Left cardiac atrium (tissue), 4 donors: ENCODE measurements around the gene GRK6. TPM values are rescaled to one million over a fixed set of nuclear protein-coding genes. Genes with fewer than 3 reads are reported as not detected.

ENCODE experiments used
- ATAC-seq, 2 donors: fragments of 200-7000 bp; cut with Tn5 transposase; one replicate each; pipeline ENCODE4 v1.9.1; 2020; ENCODE audit warnings: mild to moderate bottlenecking in 2 of 2, moderate library complexity in 2 of 2
- DNase-seq: peaks from one replicate; pipeline ENCODE4 v3.0.0-alpha.2; 2020
- intact Hi-C, 2 donors: fragments of 100-400 bp; cut with DNase I; formaldehyde crosslinking; loops; one replicate each; pipeline versions ENCODE4 v1.14.1 to v1.15.1; 2022 to 2023
- total RNA-seq, 2 donors: library from RNA; stranded (reverse); fragmentation: NEBNext Ultra II Directional; extraction: Animal tissue kit (Norgen Biotek cat#: 25700); gene quantifications; one replicate each; pipeline ENCODE4 v1.2.1, GENCODE V29; 2021
- donor health status: DM: no; HTN: yes; CAD: no.
- donor health status: DM: no; HTN: yes; CAD: no; lungs with severe emphysema.
- donor health status: DM: yes; HTN: yes; CAD: no.
- donor health status: Dilated cardiomyopathy.

Gene GRK6
- total RNA-seq, 2 donors from 2014 or later: 14.6 to 20.1 TPM

DNA sequence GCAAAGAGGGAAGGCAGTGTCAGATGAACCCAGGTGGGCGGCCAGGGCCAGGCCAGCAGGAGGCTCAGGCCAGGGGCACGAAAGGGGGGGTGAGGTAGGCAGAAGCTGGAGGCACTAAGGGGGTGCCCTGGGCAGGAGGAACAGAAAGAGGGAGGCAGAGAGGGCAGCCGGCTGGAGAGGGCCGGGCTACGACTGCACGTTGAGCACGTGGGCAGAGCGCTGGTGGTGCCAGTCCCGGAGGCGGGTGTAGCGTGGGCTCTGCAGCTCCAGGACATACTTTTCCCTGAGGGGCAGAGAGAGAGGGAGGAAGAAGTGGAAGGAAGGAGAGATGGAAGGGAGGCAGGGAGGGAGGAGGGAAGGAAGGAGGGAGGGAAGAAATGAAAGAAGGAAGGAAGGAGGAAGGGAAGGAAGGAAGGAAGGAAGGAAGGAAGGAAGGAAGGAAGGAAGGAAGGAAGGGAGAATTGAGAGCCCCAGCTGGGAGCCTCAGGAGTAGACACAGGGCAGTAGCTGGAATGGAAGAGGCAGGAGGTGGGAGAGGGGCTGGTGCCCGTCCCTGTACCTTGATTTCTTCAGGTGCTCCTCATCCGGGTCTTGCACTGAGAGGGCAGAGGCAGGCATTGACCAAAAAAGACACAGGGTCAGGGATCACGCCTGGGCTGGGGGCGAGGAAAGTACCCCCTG lies 64.0 kb downstream of the GRK6 start:
- no peak for DNase-seq
- intact Hi-C loops: no loop called here
- ATAC-seq: no peak

DNA sequence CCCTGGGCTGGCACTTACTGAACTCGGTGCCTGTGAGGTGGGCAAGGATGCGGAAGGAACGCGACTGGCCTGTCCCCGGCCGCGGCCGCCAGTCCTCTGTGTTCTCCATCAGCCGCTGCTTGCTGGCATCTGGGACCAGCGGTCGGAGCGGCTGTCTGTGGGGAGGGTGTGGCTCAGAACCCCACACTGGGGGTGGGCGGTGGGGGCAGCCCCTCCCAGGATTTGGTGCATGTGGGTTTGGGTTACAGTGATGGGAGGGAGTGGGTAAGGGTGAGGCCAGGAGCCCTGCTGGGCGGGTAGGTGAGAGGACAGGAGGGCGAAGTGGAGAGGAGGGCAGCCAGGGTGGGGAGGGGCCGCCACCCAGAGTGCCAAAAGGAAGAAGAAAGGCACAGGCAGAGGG lies 64.5 kb downstream of the GRK6 start:
- ATAC-seq (no peak), DNase-seq (no peak)
- intact Hi-C loops: no loop called here

DNA sequence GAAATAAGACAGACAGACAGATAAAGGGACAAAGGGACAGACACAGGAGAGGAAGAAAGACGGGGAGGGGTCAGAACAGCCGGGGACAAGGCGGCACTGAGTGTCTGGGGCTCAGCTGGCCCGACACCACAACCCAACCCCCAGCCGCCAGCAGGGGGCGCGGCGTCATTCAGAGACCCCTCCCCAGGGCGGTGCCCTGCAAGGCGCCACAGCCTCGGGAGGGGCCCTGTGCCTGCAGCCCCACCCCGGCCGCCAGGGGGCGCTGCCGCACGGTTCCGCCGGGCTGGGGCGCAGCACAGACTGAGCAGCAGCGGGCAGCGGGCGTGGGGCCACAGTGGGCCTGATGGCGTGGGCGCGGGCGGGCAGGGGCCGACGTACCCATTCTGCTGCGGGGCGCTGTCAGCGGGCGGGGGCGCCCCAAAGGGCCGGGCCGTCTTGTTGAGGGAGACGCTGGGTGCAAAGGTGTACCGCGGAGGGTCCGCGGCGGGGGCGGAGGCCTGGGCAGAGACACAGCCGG lies 65.0 kb downstream of the GRK6 start:
- no peak for DNase-seq
- intact Hi-C loops: no loop called here
- no peak for ATAC-seq

DNA sequence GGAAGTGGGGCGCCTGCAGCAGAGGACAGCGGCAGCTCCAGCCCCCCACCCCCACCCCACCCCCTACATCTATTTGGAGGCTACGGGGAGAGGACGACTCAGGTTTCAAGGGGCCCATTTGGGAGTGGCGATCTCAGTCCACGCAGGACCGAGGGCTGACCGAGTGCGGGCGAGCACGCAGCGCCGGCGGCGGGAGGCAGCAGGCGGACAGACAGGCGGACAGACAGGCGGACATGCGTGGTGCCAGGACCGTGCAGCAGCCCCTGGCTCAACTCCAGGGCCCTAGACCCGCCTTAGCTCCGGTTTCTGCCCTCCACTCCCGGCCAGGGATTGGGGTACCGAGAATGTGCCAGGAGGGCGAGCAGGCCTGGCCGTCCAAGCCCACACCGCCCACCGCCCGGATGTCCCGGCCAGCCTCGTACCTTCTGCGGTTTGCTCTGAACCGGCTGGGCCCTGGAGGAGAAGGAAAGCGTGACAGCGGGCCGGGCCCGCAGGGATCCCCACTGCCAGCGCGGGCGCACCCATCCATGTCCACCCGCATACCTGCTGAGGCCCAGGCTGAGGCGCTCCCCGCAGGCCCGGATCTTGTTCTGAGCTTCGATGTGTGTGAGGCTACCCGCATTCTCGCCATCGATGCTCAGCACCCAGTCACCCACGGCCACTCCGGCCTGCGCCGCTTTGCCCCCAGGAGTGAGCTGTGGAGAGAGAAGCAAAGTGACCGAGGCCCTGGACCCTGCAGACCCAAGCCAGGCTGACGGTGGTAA lies 65.7 kb downstream of the GRK6 start:
- intact Hi-C loops: no loop called here
- no peak for DNase-seq
- ATAC-seq: no peak

Other genes with a start within 250 kb of the GRK6 start
- gene RAB24, start 123.0 kb upstream of the GRK6 start, total RNA-seq: 10 to 100 TPM; 18.8 to 20.1 TPM
- gene PRELID1, start 122.9 kb upstream of the GRK6 start, total RNA-seq: 10 to 100 TPM; 52.6 to 64.0 TPM
- 1 to 10 TPM; 2.8 to 3.4 TPM for gene MXD3, start 114.8 kb upstream of the GRK6 start, total RNA-seq
- gene LMAN2, start 75.0 kb upstream of the GRK6 start, total RNA-seq: 10 to 100 TPM; 76.4 to 77.7 TPM
- 1 to 10 TPM; 3.7 to 4.7 TPM for gene RGS14, start 68.8 kb upstream of the GRK6 start, total RNA-seq
- gene SLC34A1, start 42.2 kb upstream of the GRK6 start, total RNA-seq: not detected
- gene PFN3, start 26.0 kb upstream of the GRK6 start, total RNA-seq: not detected
- gene F12, start 17.1 kb upstream of the GRK6 start, total RNA-seq: under 1 TPM; 0.27 to 0.39 TPM
- 1 to 10 TPM in 1 of 2 donors, under 1 TPM in 1; 0.59 to 1.6 TPM for gene PRR7, start 20.1 kb downstream of the GRK6 start, total RNA-seq
- 10 to 100 TPM; 30.2 to 55.1 TPM for gene DBN1, start 47.0 kb downstream of the GRK6 start, total RNA-seq
- 10 to 100 TPM; 50.5 to 94.5 TPM for gene PDLIM7, start 70.9 kb downstream of the GRK6 start, total RNA-seq
- 1 to 10 TPM; 5.3 to 9.0 TPM for gene DOK3, start 83.2 kb downstream of the GRK6 start, total RNA-seq
- 10 to 100 TPM; 33.1 to 53.5 TPM for gene DDX41, start 90.3 kb downstream of the GRK6 start, total RNA-seq
- gene FAM193B, start 127.9 kb downstream of the GRK6 start, total RNA-seq: 10 to 100 TPM; 26.1 to 30.1 TPM
- 100 to 1,000 TPM; 101 to 131 TPM for gene TMED9, start 165.5 kb downstream of the GRK6 start, total RNA-seq
- 10 to 100 TPM; 14.5 to 20.4 TPM for gene B4GALT7, start 173.5 kb downstream of the GRK6 start, total RNA-seq